K562 (cell line): Measurements from ENCODE around the gene IMPA2. TPM values are rescaled to one million over a fixed set of nuclear protein-coding genes. Genes with fewer than 3 reads are reported as not detected.

Experiments used
- AFF1 ChIP-seq, 2 experiments: fragments of 450-650 bp; IDR thresholded peaks; 2 replicates each; pipeline ENCODE4 v1.6.1; 2018; ENCODE audit warnings: mild to moderate bottlenecking in 2 of 2, low read depth in 1 of 2; ENCODE audit not compliant: partially characterized antibody in 2 of 2
- CBX1 ChIP-seq: sonication (generic); IDR thresholded peaks from 2 replicates; pipeline ENCODE4 v1.6.1; 2016; ENCODE audit warnings: antibody characterized with exemption, low read depth, mild to moderate bottlenecking
- FIP1L1 ChIP-seq: fragments of 200-400 bp; formaldehyde crosslinking; IDR thresholded peaks from 2 replicates; pipeline ENCODE4 v1.6.1; 2018; ENCODE audit warnings: mild to moderate bottlenecking, low read depth, low read length; ENCODE audit not compliant: poor library complexity, severe bottlenecking
- HDAC1 ChIP-seq, 2 experiments: fragments of 450-650 bp; IDR thresholded peaks; 2 replicates each; pipeline ENCODE4 v1.6.1; 2016 to 2017; ENCODE audit warnings: inconsistent platforms in 1 of 2, mild to moderate bottlenecking in 1 of 2, moderate library complexity in 1 of 2
- MECOM ChIP-seq: fragments of 250-450 bp; sonication (Bioruptor Pico); IDR thresholded peaks from 2 replicates; pipeline ENCODE4 v1.8.0; 2022; ENCODE audit warnings: inconsistent platforms
- NCOA1 ChIP-seq: fragments of 450-650 bp; IDR thresholded peaks from 2 replicates; pipeline ENCODE4 v1.6.1; 2016; ENCODE audit warnings: low read depth
- SP2 ChIP-seq: IDR thresholded peaks from 2 replicates; pipeline ENCODE4 v1.6.1; 2011; ENCODE audit warnings: mild to moderate bottlenecking, low read depth, low read length, moderate library complexity; ENCODE audit not compliant: poor library complexity, severe bottlenecking; ENCODE audit errors: extremely low read depth
- SRSF9 ChIP-seq: fragments of 200-400 bp; formaldehyde crosslinking; IDR thresholded peaks from 2 replicates; pipeline ENCODE4 v1.6.1; 2017; ENCODE audit warnings: low read depth, low read length, borderline replicate concordance
- TAF7 ChIP-seq: fragments of 450-650 bp; IDR thresholded peaks from 2 replicates; pipeline ENCODE4 v1.6.1; 2016; ENCODE audit warnings: missing genetic modification characterization, missing compliant biosample characterization
- ZBTB40 ChIP-seq, 2 experiments: fragments of 450-650 bp in 1 of 2; sonication (generic) in 1 of 2; formaldehyde crosslinking in 1 of 2; IDR thresholded peaks; 2 replicates each; pipeline versions ENCODE4 v1.7.1 to v1.9.0; 2016 to 2022; ENCODE audit warnings: inconsistent platforms in 1 of 2, mild to moderate bottlenecking in 1 of 2, missing genetic modification reagents in 1 of 2
- ZBTB7A ChIP-seq: IDR thresholded peaks from 2 replicates; pipeline ENCODE4 v1.6.1; 2011; ENCODE audit warnings: low read depth, mild to moderate bottlenecking, low read length, moderate library complexity, borderline replicate concordance; ENCODE audit not compliant: control insufficient read depth
- ZNF316 ChIP-seq: fragments of 450-650 bp; IDR thresholded peaks from 2 replicates; pipeline ENCODE4 v1.6.1; 2016
- polyA plus RNA-seq, 8 experiments: library from polyadenylated mRNA; depleted of rRNA in 4 of 8; stranded (reverse) in 5 of 8; unstranded in 3 of 8; fragments of >200 nt; fragmentation: Nextera tagmentation in 2 of 8; fragmentation: Illumina TruSeq in 1 of 8; extraction: Ambion mirVana in 2 of 8; extraction: Trizol in 1 of 8; gene quantifications; 2 replicates each; pipeline versions ENCODE4 v1.2.1 to v1.2.3, GENCODE V29; 2011 to 2014; ENCODE audit warnings: inconsistent platforms in 1 of 8, missing spikeins in 1 of 8
- total RNA-seq, 7 experiments: library from RNA; depleted of rRNA in 6 of 7; stranded (reverse); fragments of >200 nt in 6 of 7; fragmentation: Illumina TruSeq in 2 of 7; extraction: Trizol in 2 of 7; gene quantifications; 2 replicates each; pipeline versions ENCODE4 v1.2.1 to v1.2.3, GENCODE V29; 2011 to 2021; ENCODE audit warnings: low replicate concordance in 1 of 7

Gene IMPA2
- total and polyA plus RNA-seq, 9 of the 15 experiments (the other 6 are each of a cell fraction or from before 2014, with no cell fraction given), result 0.62 to 11.3 (median 5.7) TPM

- TF ChIP-seq ZBTB40 (IDR thresholded peaks at IDR 0.05) (peak; percentile 84), ZBTB40 (CRISPR knock-in tag; IDR thresholded peaks at IDR 0.05) (no peak), MECOM (CRISPR knock-in tag) (0 out of 2 replicates have a peak, but pooled peaks have one; percentile 34), HDAC1 (IDR thresholded peaks at IDR 0.05) (peak in 1 of 2 experiments; percentile 36; a peak in 1 of 4 replicates), SP2 (peak; percentile 35), ZNF316 (peak; percentile 99), ZBTB7A (peak; percentile 61; the same call in 1 of the 2 replicates), SRSF9 (no peak), FIP1L1 (no peak), NCOA1 (peak; percentile 45; the same call in 1 of the 2 replicates), CBX1 (peak; percentile 26; the same call in 1 of the 2 replicates), TAF7 (tag) (peak; percentile 39; the same call in 1 of the 2 replicates), AFF1 (IDR thresholded peaks at IDR 0.05; ENCODE audit: low read depth in 1 of 2, partially characterized antibody in 2 of 2) (peak in 1 of 2 experiments; percentile 97)
Observed at GRCh38 chr18:11947214-11948191, 33.8 kb upstream of the IMPA2 start (continued).
